GM21528 (cell line): ENCODE measurements around the gene GAMT.
A peak's percentile ranks its signal among the peaks of the same experiment; 100 is the strongest.
"Not testable (repeated sequence)": the region's sequence is repeated elsewhere in the genome, so short reads cannot be mapped to it uniquely, and the experiment has no call there.

ENCODE experiments used
- ATAC-seq: cut with Tn5 transposase; IDR thresholded peaks from one replicate; pipeline ENCODE4 v1.9.1; 2021; ENCODE audit warnings: mild to moderate bottlenecking, moderate library complexity; ENCODE audit not compliant: unreplicated experiment, low FRiP score

The GAMT gene

DNA sequence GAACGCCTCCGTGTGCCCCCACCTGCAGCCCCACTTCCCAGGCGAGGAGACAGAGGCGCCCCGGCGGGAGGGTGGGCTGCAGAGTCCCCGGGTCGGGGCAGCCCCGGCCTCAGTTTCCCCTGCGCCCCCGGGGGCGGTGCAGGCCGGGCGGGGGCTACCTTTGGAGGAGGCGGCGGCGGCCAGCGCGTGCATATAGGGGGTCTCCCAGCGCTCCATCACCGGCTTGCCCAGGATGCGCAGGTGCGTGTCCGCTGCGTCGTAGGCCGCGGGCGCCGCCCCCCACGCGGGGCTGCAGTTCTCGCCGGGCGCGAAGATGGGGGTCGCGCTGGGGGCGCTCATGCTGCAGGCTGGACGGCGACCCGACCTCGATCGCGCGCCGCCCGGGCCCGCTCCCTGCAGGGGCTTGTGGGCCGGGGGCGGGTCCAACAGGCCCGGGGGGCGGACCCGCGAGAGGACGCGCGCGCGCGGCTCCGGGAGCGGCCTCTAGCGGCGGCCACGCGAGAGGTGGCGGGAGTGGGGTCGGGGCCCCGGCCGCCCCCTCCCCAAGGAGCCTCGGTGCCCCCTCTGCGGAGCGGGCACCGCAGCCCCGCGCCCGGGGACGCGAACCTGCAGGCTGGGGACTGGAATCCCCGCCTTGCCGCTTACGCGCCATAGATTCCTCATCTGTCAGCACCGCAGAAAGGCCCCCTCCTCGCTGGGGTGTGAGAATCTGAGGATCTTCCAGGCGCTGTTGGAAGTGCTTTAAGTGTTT is at the start of gene GAMT:
Gene GAMT, minus strand, starts transcription at position 405 of the 751 bp plus-strand sequence. Its CDS starts 66 bp downstream, at position 339.
- ATAC-seq = no peak

DNA sequence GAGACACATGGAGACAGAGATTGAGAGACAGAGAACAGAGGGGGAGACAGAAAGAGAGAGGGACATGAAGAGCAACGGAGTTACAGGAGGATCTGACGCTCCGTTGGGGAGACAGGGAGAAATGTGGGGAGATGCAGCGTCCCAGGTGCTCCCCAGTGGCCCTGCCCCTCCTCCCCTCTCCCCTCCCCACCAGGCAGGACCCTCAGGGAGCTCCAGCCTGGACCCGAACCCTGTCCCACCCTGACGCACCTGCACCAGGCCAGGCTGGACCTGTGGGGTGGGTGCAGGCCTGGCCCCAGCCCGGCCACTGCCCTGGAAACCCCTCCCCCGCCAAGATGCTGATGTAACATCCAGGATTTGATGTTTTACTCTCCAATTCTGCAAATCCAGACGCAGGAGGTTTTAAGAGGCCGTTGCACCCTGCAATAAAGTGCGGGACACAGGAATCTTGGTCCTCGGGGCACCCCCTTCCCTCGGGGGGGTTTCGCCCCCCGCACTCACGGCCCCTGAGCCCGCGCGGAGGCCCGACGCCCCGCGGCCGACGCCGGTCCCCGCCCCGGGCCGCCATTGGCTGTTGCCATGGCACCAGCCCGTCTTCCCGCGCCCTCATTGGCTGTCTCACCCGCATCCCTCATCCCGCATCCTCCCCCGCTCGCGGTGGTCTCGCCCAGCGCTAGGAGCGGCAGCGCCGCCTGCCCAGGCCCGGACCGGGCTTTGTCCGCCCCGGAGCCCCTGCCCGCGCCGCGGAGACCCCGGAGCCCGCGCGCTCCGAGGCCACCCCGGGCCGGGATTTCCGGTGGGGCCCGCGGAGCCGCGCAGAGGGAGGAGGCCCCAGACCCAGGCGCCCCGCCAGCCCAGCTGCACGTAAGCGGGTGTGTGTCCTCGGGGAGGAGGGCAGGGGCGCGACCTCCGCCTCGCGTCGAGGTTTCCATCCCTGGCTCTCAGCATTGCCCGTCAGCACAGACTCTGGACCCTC is 48.4 kb upstream of the GAMT start, which contains the start of gene APC2:
Gene APC2, plus strand, starts transcription at position 655 of the 976 bp plus-strand sequence. CDS start 2,881 bp downstream, outside the sequence.
- no peak for ATAC-seq

DNA sequence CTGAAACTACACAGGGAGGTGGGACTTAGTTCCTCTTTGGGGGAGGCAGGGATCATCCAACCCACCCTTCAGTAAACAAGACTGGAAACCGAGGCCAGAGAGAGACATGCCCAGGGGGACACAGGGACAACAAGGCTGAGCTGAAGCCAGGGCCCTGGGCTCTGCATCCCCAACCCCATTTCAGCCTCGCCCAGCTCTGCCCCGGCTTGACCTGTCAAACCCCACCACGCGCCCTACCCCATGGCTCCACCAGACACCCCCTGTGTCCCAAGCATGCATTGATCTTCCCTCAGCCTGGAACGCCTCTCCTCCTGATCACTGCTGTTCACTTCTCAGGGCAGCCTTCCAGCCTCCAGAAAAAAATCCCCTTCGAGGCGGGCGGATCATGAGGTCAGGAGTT is 46.6 kb upstream of the GAMT start:
- ATAC-seq = no peak

GRCh38 chr19:1447504-1447903 is 46.2 kb upstream of the GAMT start:
- ATAC-seq = no peak

GRCh38 chr19:1446713-1447481 is 45.6 kb upstream of the GAMT start:
- no peak for ATAC-seq

- ATAC-seq = no peak
These were observed 44.8 kb upstream of the GAMT start for GRCh38 chr19:1445932-1446712.

GRCh38 chr19:1445185-1445931 is 44.0 kb upstream of the GAMT start:
- peak; percentile 48 for ATAC-seq

DNA sequence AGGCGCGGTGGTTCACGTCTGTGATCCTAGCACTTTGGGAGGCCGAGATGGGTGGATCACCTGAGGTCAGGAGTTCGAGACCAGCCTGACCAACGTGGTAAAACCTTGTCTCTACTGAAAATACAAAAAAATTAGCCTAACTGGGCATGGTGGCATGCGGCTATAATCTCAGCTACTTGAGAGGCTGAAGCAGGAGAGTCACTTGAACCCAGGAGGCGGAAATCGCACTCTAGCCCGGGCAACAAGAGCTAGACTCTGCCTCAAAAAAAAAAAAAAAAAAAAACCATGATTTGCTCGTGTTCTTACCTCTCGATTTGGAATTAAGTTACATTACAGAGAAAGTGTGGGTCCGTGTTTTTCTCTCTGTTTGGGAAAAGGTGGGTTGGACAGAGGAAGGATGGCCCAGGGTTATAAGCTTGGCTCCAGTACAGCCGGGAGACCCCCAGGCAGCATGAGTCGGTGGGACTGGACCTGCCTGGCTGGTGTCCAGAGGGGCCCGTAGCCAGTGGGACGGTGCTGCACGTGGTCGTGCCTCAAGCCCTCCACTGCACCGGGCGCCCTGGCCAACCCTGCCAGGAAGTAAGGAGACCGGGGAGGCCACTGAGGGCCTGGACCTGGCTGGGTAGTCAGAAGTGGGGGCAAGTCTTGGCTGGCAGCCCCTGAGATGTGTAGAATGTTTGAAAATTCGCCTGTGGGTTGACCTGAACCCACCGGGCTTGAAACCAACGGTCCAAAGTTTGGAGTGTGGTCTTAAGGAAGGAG is 40.5 kb upstream of the GAMT start:
- no peak for ATAC-seq

DNA sequence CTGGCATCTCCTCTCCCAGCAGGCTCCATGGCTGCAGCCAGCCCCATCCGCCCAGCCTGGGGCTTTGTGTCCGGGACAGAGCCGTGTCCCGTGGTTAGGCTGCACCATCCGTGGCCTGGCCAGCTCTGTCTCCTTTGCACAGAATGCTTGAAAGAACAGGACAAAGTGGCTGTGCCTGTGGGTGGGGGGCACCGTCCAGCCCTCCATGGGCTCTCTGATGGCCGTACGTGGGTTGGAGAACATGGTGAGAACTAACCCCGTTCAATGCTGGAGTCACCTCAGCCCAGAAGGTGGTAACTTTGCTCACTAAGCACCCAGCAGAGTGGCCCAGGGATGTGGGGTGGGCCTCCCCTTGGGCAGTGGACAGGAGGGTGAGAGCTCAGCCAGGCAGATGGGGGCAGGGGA is 39.7 kb upstream of the GAMT start:
- ATAC-seq = no peak

DNA sequence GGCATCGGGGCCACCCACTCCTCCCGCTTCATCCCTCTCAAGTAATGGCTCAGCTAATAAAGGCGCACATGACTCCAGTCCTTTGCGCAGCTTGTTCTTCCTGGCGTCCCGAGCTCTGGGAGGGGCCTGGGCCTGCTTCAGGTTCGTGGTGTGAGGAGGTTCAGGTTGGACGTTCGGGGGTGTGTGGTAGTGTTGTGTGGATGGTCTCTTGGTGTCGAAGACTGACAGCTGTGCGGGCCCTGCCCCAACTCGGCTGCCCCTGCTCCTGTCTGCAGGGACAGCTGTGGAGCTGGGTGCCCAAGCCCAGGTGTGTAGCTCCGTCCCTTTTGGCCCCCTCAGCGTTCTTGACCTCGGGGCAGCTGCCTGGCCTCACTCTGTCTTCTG is 39.1 kb upstream of the GAMT start:
- ATAC-seq = no peak

DNA sequence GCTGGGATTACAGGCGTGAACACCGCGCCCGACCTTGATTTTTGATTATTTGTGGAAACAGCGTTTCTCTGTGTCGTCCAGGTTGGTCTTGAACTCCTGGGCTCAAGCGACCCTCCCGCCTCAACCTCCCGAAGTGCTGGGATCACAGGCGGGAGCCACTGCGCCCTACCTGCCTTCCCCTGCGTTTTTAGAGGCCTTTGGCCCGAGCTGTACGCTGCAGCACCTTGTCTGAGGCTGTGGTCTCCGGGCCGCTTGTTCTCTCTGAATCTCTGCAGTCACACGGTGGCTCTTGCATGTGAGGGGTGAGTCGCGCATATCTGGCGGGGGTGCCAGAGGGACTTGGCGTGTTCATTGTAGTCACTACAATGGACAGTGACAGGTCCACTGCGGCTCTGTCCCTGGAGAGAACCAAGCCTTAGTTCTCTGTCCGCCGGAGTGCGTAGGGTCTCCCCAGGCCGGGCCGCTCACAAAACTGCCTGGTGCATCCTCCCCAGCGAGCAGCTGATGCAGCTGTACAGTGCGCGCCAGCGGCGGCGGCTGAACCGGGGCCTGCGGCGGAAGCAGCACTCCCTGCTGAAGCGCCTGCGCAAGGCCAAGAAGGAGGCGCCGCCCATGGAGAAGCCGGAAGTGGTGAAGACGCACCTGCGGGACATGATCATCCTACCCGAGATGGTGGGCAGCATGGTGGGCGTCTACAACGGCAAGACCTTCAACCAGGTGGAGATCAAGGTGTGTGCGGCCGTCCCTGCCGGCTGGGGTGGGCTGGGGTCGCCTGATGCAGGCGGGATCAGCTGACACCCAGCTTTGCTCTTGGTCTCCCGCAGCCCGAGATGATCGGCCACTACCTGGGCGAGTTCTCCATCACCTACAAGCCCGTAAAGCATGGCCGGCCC is 38.4 kb upstream of the GAMT start:
- ATAC-seq = not testable (repeated sequence)

DNA sequence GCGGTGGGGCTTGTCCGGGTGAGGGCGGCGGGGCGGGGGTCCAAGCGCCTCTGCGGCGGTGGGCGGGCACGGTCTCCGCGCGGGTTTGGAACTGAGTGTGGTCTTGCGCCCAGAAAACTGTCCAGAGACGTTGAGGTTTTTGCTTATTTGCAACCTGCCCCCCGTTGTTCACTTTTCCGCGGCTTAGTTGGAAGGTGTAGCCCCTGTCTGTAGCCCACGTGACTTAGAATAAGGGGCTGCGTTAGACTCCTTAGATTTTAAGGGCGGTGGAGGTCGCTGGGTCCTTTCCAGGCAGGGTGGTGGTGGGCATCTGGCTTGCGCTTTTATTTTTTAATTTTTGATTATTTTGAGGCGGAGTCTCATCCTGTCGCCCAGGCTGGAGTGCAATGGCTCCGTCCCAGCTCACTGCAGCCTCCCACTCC is 37.6 kb upstream of the GAMT start:
- no peak for ATAC-seq

DNA sequence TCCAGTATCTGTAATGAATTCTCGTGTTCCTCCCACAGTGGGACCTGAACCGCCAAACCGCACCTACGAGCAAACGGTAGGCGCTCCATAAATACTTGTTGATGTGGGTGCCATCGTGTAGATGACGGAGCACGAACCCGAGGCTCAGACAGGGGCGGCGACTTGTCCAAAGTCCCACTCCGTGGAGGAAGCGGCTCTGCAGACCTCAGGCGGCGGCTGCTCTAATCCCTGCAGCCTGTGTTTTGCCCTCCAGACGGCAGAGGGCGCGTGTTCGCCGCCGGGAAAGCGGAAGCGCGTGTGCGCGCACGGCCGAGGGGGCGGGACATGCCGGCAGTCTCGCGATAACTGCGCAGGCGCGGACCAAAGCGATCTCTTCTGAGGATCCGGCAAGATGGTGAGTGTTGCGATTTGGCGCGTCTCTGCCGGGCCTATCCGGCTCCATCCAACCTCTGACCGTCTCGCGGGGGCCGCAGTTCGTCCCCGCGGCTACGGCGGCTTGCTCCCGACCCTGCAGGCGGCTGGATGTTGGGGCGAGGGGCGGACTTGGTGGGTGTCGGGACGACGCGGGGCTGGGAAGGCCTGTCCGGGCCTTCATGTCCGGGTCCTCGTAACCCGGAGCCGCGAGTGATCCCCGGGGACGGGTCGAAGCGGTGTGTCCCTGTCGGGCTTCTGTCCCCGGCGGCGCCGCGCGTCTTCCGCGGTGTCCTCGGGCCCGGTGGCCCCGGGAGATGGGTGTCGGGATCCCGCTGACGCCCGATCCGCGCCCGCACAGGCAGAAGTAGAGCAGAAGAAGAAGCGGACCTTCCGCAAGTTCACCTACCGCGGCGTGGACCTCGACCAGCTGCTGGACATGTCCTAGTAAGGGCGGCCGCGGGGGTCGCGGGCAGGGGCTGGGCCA is 36.9 kb upstream of the GAMT start, which contains the start of gene RPS15:
Gene RPS15, plus strand, starts transcription at position 362 of the 898 bp plus-strand sequence. Its CDS starts 30 bp downstream, at position 392.
- ATAC-seq = peak; percentile 73

DNA sequence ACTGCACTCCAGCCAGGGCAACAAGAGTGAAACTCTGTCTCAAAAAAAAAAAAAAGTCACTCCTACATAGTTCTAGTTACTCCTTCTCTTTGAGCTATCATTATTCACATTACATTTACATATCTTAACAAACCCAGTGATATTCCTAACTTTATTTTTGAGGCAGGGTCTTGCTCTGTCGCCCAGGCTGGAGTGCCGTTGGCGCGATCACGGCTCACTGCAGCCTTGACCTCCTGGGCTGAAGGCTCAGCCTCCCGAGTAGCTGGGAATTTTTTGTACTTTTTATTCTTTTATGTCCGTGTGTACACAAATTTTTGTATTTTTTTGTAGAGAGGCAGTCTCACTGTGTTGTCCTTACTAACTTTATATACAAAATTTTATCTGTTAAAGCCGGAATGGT is 36.3 kb upstream of the GAMT start:
- no peak for ATAC-seq

DNA sequence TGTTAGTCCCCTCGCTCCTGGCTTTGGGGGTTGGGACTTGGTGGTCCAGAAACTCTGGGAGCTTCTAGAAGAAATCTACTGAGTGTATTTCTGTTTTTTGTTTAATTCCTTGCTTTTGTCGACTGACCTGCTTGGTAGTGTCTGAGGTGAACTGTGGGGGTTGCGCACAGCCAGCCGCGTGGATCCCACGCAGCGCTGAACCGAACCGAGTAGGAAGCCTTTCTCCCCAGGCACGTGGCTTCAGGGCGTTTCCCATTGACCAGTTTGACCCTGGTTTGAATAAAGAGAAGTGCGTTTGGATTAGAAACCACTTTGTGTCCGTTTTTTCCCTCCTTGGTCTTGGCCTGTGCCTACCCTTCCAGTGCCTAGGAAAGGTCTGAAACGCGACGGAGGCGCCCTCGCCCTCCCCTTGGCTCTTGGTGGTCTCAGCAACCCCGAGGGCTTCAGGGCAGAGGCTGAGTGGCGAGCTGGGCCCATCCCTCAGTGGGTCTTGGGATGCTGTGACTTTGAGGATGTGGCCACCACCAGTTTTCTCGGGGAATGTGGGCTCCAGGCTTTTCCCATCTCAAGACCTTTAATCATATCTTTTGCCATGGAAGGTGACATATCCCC is 34.1 kb upstream of the GAMT start:
- no peak for ATAC-seq

GRCh38 chr19:1434577-1435060 is 33.3 kb upstream of the GAMT start:
- no peak for ATAC-seq
